HFFc6 (cell line): Measurements from ENCODE around the gene ARHGAP24. TPM values are rescaled to one million over a fixed set of nuclear protein-coding genes. Genes with fewer than 3 reads are reported as not detected.

Experiments used
- DNase-seq: peaks from one replicate; pipeline ENCODE4 v3.0.0-alpha.2; 2018
- H3K27ac Mint-ChIP-seq: 2 replicates; pipeline ENCODE4 v1.8.0; 2020; ENCODE audit warnings: mild to moderate bottlenecking, mixed read lengths
- H3K27me3 Mint-ChIP-seq: 2 replicates; pipeline ENCODE4 v1.8.0; 2021; ENCODE audit warnings: mild to moderate bottlenecking, moderate library complexity, mixed read lengths; ENCODE audit not compliant: insufficient read depth
- H3K36me3 Mint-ChIP-seq: 2 replicates; pipeline ENCODE4 v1.8.0; 2021; ENCODE audit warnings: low read depth, mixed read lengths
- H3K4me1 Mint-ChIP-seq: 2 replicates; pipeline ENCODE4 v1.8.0; 2020; ENCODE audit warnings: low read depth, mixed read lengths
- H3K4me3 Mint-ChIP-seq: 2 replicates; pipeline ENCODE4 v1.8.0; 2020; ENCODE audit warnings: mild to moderate bottlenecking, moderate library complexity, mixed read lengths
- H3K9me3 Mint-ChIP-seq: 2 replicates; pipeline ENCODE4 v1.8.0; 2020; ENCODE audit warnings: mild to moderate bottlenecking, mixed read lengths
- CTCF ChIP-seq: fragments of 200-600 bp; sonication (generic); IDR thresholded peaks from 2 replicates; pipeline ENCODE4 v1.5.0; 2021; ENCODE audit warnings: antibody characterized with exemption, mild to moderate bottlenecking
- total RNA-seq, 6 experiments: library from RNA; stranded (reverse); fragmentation: NEBNext Ultra II Directional; extraction: Animal tissue kit (Norgen Biotek cat#: 25700); gene quantifications; 2 replicates in 1 of 6; 3 replicates in 5 of 6; pipeline ENCODE4 v1.2.3, GENCODE V29; 2021

Gene ARHGAP24
- total RNA-seq, 6 experiments from 2014 or later: 13.6 to 28.3 (median 15.2) TPM

GRCh38 chr4:85774489-85774888 lies 299.5 kb downstream of the ARHGAP24 start:
- H3K4me3 Mint-ChIP-seq: no peak overlapping the region
- H3K4me1 Mint-ChIP-seq: peaks cover 59% of the 10 kb centered on the region
- DNase-seq: no peak
- TF ChIP-seq CTCF: no peak
- no peaks in the 10 kb centered on the region for H3K9me3 Mint-ChIP-seq
- 0 out of 2 replicates have a peak, but pooled peaks cover 4% of the 10 kb centered on the region for H3K36me3 Mint-ChIP-seq
- no peaks in the 10 kb centered on the region for H3K27me3 Mint-ChIP-seq
- no peak overlapping the region for H3K27ac Mint-ChIP-seq

GRCh38 chr4:85776096-85776495 lies 301.1 kb downstream of the ARHGAP24 start:
- H3K27me3 Mint-ChIP-seq: no peaks in the 10 kb centered on the region
- peak overlapping the region; percentile 80 for H3K27ac Mint-ChIP-seq
- TF ChIP-seq CTCF: no peak
- peaks cover 11% of the 10 kb centered on the region for H3K36me3 Mint-ChIP-seq
- H3K4me1 Mint-ChIP-seq: peaks cover 68% of the 10 kb centered on the region
- H3K4me3 Mint-ChIP-seq: no peak overlapping the region
- H3K9me3 Mint-ChIP-seq: no peaks in the 10 kb centered on the region
- no peak for DNase-seq

GRCh38 chr4:85776579-85776978 lies 301.6 kb downstream of the ARHGAP24 start:
- H3K27me3 Mint-ChIP-seq: peaks cover 1% of the 10 kb centered on the region; the same call in 1 of the 2 replicates
- TF ChIP-seq CTCF: no peak
- no peaks in the 10 kb centered on the region for H3K9me3 Mint-ChIP-seq
- peak overlapping the region; percentile 57 for H3K4me3 Mint-ChIP-seq
- peak; percentile 64 for DNase-seq
- peak overlapping the region; percentile 80 for H3K27ac Mint-ChIP-seq
- peaks cover 11% of the 10 kb centered on the region for H3K36me3 Mint-ChIP-seq
- H3K4me1 Mint-ChIP-seq: peaks cover 68% of the 10 kb centered on the region

GRCh38 chr4:85777908-85778631 lies 303.1 kb downstream of the ARHGAP24 start:
- peak overlapping the region; percentile 93 for H3K4me3 Mint-ChIP-seq
- H3K9me3 Mint-ChIP-seq: no peaks in the 10 kb centered on the region
- H3K27ac Mint-ChIP-seq: peak overlapping the region; percentile 91
- peaks cover 68% of the 10 kb centered on the region for H3K4me1 Mint-ChIP-seq
- DNase-seq: no peak
- peaks cover 3% of the 10 kb centered on the region; the same call in 1 of the 2 replicates for H3K27me3 Mint-ChIP-seq
- TF ChIP-seq CTCF: no peak
- peaks cover 11% of the 10 kb centered on the region for H3K36me3 Mint-ChIP-seq

- Mint-ChIP-seq H3K36me3 (peaks cover 11% of the 10 kb centered on the region), H3K27me3 (peaks cover 3% of the 10 kb centered on the region; the same call in 1 of the 2 replicates), H3K9me3 (no peaks in the 10 kb centered on the region), H3K4me1 (peaks cover 68% of the 10 kb centered on the region), H3K4me3 (peak overlapping the region; percentile 93), H3K27ac (peak overlapping the region; percentile 91)
- no peak for DNase-seq
- TF ChIP-seq CTCF: no peak
Measured at GRCh38 chr4:85778632-85779131, 303.7 kb downstream of the ARHGAP24 start.
